Peyer's patch (tissue), 4 donors: ENCODE measurements around the gene PACSIN1.

Experiments used
- POLR2A ChIP-seq, 2 donors: fragments of 450-650 bp; IDR thresholded peaks; one replicate each; pipeline ENCODE4 v1.5.1; 2017; ENCODE audit warnings: antibody characterized with exemption in 2 of 2, mild to moderate bottlenecking in 2 of 2, moderate library complexity in 2 of 2
- TF ChIP-seq, protein P1 (sequence below), 6 experiments: fragments of 450-650 bp in 4 of 6; fragments of 200-600 bp in 2 of 6; sonication (generic) in 1 of 6; IDR thresholded peaks; one replicate each; pipeline ENCODE4 v1.5.1; 2017 to 2019; ENCODE audit warnings: antibody characterized with exemption in 6 of 6, mild to moderate bottlenecking in 3 of 6, moderate library complexity in 1 of 6

DNA sequence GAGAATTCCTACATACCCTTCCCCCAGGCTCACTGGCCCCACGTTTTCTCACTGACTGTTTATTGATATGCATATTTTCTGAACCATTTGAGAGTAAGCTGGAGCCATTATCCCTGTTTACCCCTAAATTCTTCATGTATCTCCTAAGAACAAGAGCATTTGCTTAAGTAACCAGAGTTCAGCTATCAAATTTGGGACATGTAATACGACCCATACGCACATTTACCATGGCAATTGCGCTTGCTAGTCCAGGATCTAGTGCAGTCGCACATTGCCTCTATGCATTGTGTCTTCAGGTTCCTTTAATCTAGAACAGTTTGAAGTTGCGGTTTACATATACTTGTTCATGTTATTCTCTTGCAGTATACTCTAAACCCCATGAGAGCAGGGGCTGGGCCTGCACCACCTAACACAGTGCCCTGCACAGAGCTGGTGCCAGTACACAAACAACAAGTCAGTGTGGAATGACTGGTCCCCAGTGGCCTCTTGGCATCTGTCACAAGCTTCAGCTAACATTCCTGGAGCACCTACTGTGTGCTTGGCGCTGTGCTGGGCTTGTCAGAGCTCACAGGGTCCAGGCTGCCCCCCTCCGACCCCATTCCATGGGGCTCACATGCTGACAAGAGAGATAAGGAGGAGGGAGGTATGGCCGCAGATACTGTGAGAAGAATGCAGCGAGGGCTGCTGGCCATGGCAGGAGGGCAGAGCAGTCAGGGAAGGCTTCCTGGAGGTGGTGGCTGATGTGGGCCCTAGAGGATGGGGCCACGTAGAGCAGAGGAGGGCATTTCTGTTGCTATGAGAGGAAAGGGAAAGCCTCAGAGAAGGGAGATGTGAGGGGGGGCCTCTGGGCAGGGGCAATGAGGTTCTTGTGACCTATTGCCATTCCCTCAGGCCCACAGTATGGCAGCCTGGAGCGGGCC is 62.1 kb downstream of the PACSIN1 start:
- TF ChIP-seq, protein P1, sequence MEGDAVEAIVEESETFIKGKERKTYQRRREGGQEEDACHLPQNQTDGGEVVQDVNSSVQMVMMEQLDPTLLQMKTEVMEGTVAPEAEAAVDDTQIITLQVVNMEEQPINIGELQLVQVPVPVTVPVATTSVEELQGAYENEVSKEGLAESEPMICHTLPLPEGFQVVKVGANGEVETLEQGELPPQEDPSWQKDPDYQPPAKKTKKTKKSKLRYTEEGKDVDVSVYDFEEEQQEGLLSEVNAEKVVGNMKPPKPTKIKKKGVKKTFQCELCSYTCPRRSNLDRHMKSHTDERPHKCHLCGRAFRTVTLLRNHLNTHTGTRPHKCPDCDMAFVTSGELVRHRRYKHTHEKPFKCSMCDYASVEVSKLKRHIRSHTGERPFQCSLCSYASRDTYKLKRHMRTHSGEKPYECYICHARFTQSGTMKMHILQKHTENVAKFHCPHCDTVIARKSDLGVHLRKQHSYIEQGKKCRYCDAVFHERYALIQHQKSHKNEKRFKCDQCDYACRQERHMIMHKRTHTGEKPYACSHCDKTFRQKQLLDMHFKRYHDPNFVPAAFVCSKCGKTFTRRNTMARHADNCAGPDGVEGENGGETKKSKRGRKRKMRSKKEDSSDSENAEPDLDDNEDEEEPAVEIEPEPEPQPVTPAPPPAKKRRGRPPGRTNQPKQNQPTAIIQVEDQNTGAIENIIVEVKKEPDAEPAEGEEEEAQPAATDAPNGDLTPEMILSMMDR (IDR thresholded peaks at IDR 0.05), result no peak
- TF ChIP-seq POLR2A (IDR thresholded peaks at IDR 0.05), result no peak
